K562 (cell line): ENCODE results near the gene VIM. TPM values are rescaled to one million over a fixed set of nuclear protein-coding genes. Genes with fewer than 3 reads are reported as not detected.

Experiments used
- FOXJ2 ChIP-seq: fragments of 200-800 bp; sonication (Bioruptor generic); IDR thresholded peaks from 2 replicates; pipeline ENCODE4 v1.6.1; 2016; ENCODE audit warnings: missing genetic modification characterization, missing compliant biosample characterization
- L3MBTL2 ChIP-seq: fragments of 450-650 bp; IDR thresholded peaks from 2 replicates; pipeline ENCODE4 v1.6.1; 2016; ENCODE audit warnings: mild to moderate bottlenecking, moderate library complexity
- MEIS2 ChIP-seq: fragments of 450-650 bp; IDR thresholded peaks from 2 replicates; pipeline ENCODE4 v1.6.1; 2014; ENCODE audit warnings: mild to moderate bottlenecking; ENCODE audit not compliant: partially characterized antibody
- MTA2 ChIP-seq: fragments of 450-650 bp; IDR thresholded peaks from 2 replicates; pipeline ENCODE4 v1.6.1; 2016; ENCODE audit warnings: low read depth
- NR2C1 ChIP-seq, 2 experiments: fragments of 450-650 bp; IDR thresholded peaks; 2 replicates each; pipeline ENCODE4 v1.6.1; 2017; ENCODE audit warnings: mild to moderate bottlenecking in 2 of 2, antibody characterized with exemption in 1 of 2, inconsistent platforms in 1 of 2, missing compliant biosample characterization in 1 of 2, missing genetic modification characterization in 1 of 2
- SMAD4 ChIP-seq: fragments of 250-450 bp; sonication (Bioruptor Pico); conservative IDR thresholded peaks from 2 replicates; pipeline ENCODE4 v1.8.0; 2021; ENCODE audit warnings: inconsistent platforms, mild to moderate bottlenecking, moderate library complexity
- SMARCE1 ChIP-seq: fragments of 450-650 bp; IDR thresholded peaks from 2 replicates; pipeline ENCODE4 v1.7.1; 2016; ENCODE audit warnings: mild to moderate bottlenecking
- polyA plus RNA-seq, 8 experiments: library from polyadenylated mRNA; depleted of rRNA in 4 of 8; stranded (reverse) in 5 of 8; unstranded in 3 of 8; fragments of >200 nt; fragmentation: Nextera tagmentation in 2 of 8; fragmentation: Illumina TruSeq in 1 of 8; extraction: Ambion mirVana in 2 of 8; extraction: Trizol in 1 of 8; gene quantifications; 2 replicates each; pipeline versions ENCODE4 v1.2.1 to v1.2.3, GENCODE V29; 2011 to 2014; ENCODE audit warnings: inconsistent platforms in 1 of 8, missing spikeins in 1 of 8
- total RNA-seq, 7 experiments: library from RNA; depleted of rRNA in 6 of 7; stranded (reverse); fragments of >200 nt in 6 of 7; fragmentation: Illumina TruSeq in 2 of 7; extraction: Trizol in 2 of 7; gene quantifications; 2 replicates each; pipeline versions ENCODE4 v1.2.1 to v1.2.3, GENCODE V29; 2011 to 2021; ENCODE audit warnings: low replicate concordance in 1 of 7
- TF ChIP-seq, protein P1 (sequence below): fragments of 450-650 bp; formaldehyde crosslinking; conservative IDR thresholded peaks from 2 replicates; pipeline ENCODE4 v1.4.0; 2022; ENCODE audit warnings: mild to moderate bottlenecking, missing genetic modification characterization
- TF ChIP-seq, protein P2 (sequence below): fragments of 450-650 bp; IDR thresholded peaks from 2 replicates; pipeline ENCODE4 v1.6.1; 2017; ENCODE audit warnings: mild to moderate bottlenecking, moderate library complexity
- TF ChIP-seq, protein P3 (sequence below): IDR thresholded peaks from 2 replicates; pipeline ENCODE4 v1.6.1; 2012; ENCODE audit warnings: low read depth, low read length, improper control_type of control experiment, borderline replicate concordance
- TF ChIP-seq, protein P4 (sequence below): sonication (generic); formaldehyde crosslinking; IDR thresholded peaks from 2 replicates; pipeline ENCODE4 v1.9.0; 2022; ENCODE audit warnings: mild to moderate bottlenecking, missing genetic modification reagents
- TF ChIP-seq, protein P5 (sequence below), 2 experiments: fragments of 450-650 bp; formaldehyde crosslinking in 1 of 2; IDR thresholded peaks; 2 replicates each; pipeline versions ENCODE4 v1.4.0 to v1.6.1; 2014 to 2020; ENCODE audit warnings: mild to moderate bottlenecking in 2 of 2, borderline replicate concordance in 1 of 2, low read depth in 1 of 2
- TF ChIP-seq, protein P6 (sequence below): sonication (generic); formaldehyde crosslinking; IDR thresholded peaks from 2 replicates; pipeline ENCODE4 v1.8.0; 2022; ENCODE audit warnings: missing genetic modification reagents, mild to moderate bottlenecking, moderate library complexity, borderline replicate concordance

VIM gene
- total and polyA plus RNA-seq, 9 of the 15 experiments (the other 6 are each of a cell fraction or from before 2014, with no cell fraction given), result 86.0 to 621 (median 383) TPM

DNA sequence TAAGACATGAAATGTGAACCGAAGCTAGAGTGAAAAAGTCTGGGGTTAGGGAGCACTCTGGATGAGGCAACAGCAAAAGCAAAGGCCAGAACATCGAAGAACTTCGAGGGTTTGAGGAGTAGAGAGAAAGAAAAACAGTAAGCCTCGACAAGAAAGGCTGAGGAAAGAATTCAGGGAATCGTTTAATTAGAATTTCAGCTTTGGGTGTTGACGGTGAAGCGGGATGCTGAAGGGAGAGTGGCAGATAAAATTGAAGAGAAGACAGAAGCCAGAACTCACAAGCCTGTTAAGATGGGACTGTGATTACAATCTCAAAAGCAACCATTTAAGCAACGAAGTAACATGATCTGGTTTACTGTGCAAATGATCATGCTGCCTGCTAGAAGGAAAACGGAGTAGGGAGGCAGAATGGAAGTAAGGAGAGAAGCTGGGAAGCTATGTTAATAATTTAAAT, 28.7 kb upstream of the VIM start (continued):
- TF ChIP-seq, protein P1, sequence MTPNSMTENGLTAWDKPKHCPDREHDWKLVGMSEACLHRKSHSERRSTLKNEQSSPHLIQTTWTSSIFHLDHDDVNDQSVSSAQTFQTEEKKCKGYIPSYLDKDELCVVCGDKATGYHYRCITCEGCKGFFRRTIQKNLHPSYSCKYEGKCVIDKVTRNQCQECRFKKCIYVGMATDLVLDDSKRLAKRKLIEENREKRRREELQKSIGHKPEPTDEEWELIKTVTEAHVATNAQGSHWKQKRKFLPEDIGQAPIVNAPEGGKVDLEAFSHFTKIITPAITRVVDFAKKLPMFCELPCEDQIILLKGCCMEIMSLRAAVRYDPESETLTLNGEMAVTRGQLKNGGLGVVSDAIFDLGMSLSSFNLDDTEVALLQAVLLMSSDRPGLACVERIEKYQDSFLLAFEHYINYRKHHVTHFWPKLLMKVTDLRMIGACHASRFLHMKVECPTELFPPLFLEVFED, result no peak
- TF ChIP-seq, protein P2, sequence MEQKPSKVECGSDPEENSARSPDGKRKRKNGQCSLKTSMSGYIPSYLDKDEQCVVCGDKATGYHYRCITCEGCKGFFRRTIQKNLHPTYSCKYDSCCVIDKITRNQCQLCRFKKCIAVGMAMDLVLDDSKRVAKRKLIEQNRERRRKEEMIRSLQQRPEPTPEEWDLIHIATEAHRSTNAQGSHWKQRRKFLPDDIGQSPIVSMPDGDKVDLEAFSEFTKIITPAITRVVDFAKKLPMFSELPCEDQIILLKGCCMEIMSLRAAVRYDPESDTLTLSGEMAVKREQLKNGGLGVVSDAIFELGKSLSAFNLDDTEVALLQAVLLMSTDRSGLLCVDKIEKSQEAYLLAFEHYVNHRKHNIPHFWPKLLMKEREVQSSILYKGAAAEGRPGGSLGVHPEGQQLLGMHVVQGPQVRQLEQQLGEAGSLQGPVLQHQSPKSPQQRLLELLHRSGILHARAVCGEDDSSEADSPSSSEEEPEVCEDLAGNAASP, result no peak
- no peak for TF ChIP-seq NR2C1 (IDR thresholded peaks at IDR 0.05)
- TF ChIP-seq NR2C1 (tag; IDR thresholded peaks at IDR 0.05), result peak; percentile 30; the same call in 1 of the 2 replicates
- peak; percentile 26 for TF ChIP-seq MEIS2
- TF ChIP-seq, protein P3, sequence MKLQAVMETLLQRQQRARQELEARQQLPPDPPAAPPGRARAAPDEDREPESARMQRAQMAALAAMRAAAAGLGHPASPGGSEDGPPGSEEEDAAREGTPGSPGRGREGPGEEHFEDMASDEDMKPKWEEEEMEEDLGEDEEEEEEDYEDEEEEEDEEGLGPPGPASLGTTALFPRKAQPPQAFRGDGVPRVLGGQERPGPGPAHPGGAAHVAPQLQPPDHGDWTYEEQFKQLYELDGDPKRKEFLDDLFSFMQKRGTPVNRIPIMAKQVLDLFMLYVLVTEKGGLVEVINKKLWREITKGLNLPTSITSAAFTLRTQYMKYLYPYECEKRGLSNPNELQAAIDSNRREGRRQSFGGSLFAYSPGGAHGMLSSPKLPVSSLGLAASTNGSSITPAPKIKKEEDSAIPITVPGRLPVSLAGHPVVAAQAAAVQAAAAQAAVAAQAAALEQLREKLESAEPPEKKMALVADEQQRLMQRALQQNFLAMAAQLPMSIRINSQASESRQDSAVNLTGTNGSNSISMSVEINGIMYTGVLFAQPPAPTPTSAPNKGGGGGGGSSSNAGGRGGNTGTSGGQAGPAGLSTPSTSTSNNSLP, result peak; percentile 77; the same call in 1 of the 2 replicates
- TF ChIP-seq MTA2, result no peak; the same call in 1 of the 2 replicates
- TF ChIP-seq, protein P4, sequence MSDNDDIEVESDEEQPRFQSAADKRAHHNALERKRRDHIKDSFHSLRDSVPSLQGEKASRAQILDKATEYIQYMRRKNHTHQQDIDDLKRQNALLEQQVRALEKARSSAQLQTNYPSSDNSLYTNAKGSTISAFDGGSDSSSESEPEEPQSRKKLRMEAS (CRISPR knock-in tag), result no peak
- peak; percentile 65; the same call in 1 of the 2 replicates for TF ChIP-seq SMARCE1
- TF ChIP-seq, protein P5, sequence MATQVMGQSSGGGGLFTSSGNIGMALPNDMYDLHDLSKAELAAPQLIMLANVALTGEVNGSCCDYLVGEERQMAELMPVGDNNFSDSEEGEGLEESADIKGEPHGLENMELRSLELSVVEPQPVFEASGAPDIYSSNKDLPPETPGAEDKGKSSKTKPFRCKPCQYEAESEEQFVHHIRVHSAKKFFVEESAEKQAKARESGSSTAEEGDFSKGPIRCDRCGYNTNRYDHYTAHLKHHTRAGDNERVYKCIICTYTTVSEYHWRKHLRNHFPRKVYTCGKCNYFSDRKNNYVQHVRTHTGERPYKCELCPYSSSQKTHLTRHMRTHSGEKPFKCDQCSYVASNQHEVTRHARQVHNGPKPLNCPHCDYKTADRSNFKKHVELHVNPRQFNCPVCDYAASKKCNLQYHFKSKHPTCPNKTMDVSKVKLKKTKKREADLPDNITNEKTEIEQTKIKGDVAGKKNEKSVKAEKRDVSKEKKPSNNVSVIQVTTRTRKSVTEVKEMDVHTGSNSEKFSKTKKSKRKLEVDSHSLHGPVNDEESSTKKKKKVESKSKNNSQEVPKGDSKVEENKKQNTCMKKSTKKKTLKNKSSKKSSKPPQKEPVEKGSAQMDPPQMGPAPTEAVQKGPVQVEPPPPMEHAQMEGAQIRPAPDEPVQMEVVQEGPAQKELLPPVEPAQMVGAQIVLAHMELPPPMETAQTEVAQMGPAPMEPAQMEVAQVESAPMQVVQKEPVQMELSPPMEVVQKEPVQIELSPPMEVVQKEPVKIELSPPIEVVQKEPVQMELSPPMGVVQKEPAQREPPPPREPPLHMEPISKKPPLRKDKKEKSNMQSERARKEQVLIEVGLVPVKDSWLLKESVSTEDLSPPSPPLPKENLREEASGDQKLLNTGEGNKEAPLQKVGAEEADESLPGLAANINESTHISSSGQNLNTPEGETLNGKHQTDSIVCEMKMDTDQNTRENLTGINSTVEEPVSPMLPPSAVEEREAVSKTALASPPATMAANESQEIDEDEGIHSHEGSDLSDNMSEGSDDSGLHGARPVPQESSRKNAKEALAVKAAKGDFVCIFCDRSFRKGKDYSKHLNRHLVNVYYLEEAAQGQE (IDR thresholded peaks at IDR 0.05; ENCODE audit: borderline replicate concordance), result peak; percentile 4; the same call in 1 of the 2 replicates
- TF ChIP-seq, protein P5 (CRISPR knock-in tag; IDR thresholded peaks at IDR 0.05; ENCODE audit: low read depth), result no peak
- peak; percentile 47; the same call in 1 of the 2 replicates for TF ChIP-seq SMAD4 (CRISPR knock-in tag)
- TF ChIP-seq, protein P6, sequence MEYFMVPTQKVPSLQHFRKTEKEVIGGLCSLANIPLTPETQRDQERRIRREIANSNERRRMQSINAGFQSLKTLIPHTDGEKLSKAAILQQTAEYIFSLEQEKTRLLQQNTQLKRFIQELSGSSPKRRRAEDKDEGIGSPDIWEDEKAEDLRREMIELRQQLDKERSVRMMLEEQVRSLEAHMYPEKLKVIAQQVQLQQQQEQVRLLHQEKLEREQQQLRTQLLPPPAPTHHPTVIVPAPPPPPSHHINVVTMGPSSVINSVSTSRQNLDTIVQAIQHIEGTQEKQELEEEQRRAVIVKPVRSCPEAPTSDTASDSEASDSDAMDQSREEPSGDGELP, result no peak
- peak; percentile 85 for TF ChIP-seq L3MBTL2
- 0 out of 2 replicates have a peak, but pooled peaks have one; percentile 49 for TF ChIP-seq FOXJ2 (tag)
